HG03378 (cell line): ENCODE data around the gene DDR1.

Experiments used
- ATAC-seq: cut with Tn5 transposase; IDR thresholded peaks from one replicate; pipeline ENCODE4 v1.9.1; 2021; ENCODE audit warnings: mild to moderate bottlenecking, moderate library complexity; ENCODE audit not compliant: unreplicated experiment

Gene DDR1

DNA sequence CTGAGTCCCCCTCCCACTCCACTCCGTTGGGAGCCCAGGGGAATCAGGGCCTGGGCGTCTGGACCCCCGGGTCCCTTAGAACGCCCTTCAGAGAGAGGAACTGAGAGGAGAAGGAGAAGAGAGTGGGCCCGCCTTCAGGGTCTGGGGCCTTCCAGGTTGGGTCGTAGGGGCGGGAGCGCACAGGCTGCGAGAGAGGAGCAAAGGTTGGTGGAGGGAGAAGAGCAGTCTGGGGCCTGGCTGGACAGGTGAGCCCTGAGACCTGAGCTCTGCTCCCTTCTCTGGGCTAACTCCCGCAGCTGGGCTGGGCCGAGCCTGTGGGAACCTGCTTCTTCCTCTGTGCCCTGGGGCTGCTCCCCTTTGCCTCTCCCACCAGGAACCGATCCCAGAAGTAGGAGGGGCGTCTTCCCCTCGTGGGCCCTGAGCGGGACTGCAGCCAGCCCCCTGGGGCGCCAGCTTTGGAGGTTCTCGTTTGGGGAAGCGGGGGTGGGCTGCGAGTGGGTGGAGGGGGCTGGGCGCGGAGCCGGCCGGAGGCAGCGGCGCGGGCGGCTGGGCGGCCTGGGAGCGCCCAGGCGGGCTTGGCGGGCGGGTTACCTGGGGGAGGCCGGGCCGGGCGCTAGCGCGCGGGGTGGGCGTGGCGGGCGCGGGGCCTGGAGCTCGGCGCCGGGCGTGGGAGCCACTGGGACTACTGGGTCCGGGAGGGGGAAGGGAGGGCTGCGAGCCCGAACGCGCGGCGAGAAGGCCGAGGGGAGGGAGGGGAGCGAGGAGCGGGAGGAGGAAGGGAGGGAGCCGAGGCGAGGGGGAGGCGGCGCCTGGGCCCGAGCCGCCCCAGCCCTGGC is at the start of gene DDR1:
Gene DDR1 (plus strand): TSS at position 835 of the 836 bp plus-strand sequence. CDS start 4,211 bp downstream, outside the sequence.
- no peak for ATAC-seq

DNA sequence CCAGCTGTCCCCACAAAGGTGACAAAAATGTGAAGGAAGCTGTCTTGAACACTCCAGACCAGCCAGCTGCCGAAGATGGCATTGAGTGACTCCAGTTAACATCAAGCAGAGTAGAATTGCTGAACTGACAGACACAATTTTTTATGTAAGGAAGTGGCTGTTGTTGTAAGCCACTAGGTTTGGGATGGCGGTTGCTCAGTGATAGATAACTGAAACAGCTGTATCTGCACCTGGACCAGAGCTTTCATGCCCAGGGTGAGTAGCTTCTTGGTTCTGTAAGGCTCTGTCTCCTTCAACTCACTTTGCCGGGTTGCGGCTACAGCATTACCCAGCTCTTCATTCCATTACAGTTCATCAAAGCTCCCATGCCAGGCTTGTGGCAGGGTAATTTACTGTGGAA is 49.7 kb upstream of the DDR1 start:
- ATAC-seq = no peak

DNA sequence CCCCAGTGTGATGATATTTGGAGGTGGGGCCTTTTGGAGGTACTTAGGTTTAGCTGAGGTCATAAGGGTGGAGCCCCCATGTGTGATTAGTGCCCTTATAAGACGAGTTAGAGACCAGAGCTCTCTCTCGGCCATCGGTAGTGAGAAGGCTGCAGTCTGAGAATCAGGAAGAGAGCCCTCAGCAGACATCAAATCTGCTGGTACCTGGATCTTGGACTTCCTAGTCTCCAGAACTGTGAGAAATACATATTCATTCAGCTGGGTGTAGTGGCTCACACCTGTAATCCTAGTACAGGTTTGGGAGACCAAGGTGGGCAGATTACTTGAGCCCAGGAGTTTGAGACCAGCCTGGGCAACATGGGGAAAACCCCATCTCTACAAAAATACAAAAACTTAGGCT is 48.7 kb upstream of the DDR1 start:
- ATAC-seq = no peak

DNA sequence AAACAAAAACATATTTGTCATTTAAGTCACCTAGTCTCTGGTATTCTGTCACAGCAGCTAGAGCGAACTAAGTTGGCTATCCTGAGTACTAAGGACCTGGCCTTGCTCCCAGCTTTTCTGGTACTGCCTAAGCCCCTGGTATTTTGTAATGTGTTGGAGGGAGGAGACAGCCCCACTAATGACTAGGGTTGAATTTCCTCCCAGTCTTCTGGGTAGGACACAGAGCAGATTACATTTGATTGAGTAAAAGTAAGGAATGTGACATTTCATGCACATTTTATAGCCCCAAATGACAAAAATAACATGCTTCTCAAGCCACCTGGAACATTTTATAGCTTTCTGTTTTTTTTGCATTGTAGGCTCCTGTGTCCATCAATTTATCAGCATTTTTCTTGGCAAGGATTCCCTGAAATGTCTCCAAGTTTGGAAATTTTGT is 47.9 kb upstream of the DDR1 start:
- ATAC-seq = no peak

DNA sequence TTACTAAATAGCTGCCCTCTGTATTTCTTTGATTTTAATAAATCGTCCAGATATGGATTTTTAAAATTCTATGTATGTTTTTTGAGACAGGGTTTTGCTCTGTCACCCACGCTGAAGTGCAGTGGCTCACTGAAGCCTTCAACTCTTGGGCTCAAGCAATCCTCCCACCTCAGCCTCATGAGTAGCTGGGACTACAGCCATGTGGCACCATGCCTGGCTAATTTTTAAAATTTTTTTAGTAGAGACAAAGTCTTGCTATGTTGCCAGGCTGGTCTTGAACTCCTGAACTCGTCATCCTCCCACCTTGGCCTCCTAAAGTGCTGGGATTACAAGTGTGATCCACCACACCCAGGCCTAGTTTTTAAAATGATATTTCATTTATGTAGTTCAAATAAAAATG is 47.4 kb upstream of the DDR1 start:
- no peak for ATAC-seq

DNA sequence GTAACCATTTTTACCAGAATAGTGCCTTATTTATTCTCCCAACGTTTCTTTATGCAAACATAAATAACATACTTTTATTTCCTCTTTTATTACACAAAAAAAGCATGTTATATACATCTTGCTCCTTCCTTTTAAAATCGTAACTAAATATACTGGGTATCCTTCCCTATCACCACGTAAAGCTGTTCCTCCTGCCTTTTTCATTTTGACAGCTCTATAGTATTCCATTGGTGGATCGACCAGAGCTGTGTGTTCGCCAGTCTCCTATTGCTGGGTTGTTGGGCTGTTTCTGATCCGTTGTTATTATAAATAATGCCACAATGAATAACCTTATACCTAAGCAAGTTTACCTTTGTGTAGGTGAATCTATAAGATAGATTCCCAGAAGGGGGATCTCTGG is 46.9 kb upstream of the DDR1 start:
- no peak for ATAC-seq

DNA sequence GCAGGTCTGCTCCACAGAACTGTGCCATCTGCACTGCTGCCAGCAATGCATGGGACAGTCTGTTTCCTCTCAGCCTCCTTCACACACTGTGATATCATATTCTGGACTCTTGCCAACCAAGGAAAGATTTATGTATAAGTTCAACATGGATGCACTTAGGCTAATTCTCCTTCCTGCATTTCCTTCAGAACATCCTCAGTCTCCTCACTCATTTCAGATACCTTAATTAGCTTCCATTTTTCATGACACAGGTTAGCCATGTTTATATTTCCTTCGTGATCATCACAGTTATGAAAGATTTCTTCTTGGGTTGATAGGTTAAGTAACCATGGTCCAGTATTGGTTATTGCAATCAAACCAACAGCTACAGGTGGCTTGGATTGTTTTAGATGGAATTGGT is 46.4 kb upstream of the DDR1 start:
- ATAC-seq = no peak

DNA sequence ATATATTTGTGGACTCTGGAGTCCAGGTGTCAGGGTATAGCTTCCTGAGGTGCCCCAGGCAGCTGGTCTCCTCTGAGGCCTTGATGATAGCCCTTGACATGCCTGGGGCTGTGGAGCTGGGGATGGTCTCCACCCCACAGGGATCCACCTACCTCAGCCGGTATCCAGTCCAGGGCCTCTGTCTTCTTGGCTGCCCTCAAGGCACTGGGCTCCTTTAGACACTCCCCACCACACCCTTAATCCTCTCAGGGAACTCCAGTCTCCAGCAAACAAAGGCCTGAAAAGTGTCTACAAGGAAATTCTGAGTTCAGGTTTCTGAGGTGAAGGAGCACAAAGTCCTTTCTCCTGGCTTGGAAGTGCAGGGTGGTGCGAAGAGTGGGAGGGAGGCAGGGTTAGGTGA is 44.6 kb upstream of the DDR1 start:
- ATAC-seq = no peak

DNA sequence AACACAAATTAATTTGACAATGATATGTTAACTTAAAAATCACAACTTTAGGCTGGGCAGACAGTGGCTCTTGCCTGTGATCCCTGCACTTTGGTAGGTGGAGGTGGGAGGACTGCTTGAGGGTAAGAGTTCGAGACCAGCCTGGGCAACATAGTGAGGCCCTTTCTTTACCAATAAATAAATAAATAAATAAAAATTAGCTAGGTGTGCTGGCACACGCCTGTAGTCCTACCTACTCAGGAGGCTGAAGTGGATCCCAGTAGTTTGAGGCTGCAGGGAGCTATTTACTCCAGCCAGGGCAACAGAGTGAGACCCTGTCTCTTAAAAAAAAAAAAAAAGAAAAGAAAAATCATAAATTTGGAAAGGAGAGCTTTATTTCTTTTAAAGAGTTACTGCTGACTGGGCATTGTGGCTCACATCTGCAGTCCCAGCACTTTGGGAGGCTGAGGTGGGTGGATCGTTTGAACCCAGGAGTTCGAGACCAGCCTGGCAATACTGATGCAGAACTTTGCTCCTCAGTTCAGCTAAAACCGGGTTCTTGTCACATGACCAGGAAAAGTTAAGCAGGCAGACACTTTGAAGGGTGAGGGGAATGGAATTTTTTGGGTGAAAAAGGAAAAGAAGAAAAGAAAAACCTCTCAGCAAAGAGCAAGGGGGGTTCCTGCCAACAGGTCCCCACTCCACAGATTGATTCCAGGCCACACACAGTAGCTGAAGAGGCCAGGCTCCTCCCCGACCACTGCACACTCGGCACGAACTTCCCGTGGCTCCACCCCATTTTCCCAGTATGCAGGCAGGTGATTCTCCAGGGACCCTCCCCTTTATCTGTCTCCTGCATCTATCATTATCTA is 44.0 kb upstream of the DDR1 start:
- ATAC-seq = no peak

DNA sequence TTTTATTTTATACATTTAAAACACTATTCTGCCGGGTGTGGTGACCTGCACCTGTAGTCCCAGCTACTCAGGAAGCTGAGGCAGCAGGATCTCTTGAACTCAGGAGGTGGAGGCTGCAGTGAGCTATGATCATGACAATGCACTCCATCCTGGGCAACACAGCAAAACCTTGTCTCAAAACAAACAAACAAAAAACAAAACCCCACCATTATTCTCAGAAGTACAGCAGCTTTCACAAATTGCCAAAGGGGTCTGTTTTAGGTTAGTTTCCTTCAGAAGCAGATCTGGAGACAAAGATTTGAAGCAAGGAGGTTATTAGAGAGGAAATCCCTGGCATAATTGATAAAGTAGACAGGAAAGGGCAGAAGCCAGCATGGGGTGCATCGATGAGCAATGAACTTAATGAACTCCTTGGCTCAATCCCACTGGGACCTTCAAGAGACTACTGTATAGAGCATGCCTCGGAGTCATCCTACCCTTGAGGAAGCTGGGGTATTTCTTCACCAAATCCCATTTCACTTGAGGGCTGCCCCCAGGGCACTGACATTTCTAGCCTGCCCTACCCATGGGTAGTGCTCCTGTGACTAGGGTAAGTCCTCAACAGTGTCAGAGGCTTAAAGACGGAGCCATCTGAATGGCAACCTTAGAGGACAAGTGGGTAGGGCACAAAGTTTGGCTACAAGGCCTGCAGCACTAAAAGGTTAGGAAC is 43.2 kb upstream of the DDR1 start:
- ATAC-seq = no peak

DNA sequence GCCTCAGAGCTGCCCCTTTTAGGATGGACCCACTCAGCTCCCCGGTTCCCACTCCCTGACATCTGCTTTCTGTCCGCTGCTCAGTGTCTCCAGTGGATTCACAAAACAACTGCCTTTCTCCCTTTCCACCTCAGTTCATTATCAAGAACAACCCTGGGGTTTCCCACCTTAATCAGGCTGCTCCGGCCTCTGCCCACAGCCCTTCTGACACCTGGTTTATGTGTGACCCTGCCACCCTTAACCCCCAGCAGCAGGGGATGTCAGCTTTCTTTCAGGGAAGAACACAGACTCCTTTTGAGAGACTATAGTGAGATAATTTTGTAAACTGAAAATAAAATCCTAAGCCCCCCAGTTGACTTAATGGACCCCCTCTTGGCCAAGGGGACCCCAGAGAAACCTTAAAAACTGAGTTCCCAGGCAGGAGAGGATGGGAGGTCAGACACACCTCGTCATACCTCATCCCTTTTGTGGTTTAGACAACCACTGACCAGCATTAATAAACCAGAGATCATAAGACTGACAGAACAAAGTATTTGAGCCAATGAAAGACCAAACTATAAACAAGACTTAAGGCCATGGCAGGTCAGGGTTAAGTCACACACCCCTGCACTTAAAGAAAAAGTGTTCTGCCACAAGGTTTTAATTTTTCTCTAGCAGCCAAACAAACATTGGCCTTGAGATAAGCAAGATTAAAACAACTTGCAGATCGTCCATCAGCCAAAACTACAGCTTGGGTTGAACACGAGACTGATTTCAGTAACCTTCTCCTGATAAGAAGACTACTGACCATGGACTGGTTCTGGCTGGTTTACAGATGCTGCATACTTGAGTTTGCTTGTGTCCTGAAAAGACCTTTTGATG is 42.4 kb upstream of the DDR1 start:
- no peak for ATAC-seq

DNA sequence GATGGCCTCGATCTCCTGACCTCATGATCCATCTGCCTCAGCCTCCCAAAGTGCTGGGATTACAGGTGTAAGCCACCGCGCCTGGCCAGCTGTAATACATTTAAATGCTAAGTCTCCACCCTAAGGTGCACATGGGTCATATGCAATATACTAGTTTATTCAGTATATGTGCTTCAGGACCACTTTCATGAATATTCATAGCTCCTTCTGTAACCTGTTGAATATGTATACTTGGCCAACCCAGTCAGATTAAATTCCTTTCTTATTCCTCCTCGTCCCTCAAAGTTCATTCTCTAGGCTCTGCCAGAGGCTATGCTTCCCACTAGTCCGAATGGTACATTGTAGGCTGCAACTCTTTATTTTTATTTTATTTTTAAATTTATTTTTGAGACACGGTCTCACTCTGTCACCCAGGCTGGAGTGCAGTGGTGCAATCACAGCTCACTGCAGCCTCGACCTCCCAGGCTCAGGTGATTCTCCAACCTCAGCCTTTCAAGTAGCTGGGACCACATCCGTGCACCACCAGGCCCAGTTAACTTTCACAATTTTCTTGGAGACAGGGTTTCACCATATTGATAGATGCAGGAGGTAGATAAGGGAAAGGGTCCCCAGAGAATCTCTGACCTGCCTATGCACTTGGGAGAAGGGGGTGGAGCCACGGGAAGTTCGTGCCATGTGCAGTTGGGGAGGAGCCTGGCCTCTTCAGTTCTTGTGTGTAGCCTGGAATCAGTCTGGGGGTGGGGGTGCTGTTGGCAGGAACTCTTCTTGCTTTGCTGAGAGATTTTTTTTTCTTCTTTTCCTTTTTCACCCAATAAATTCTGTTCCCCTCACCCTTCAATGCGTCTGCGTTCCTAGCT is 41.3 kb upstream of the DDR1 start:
- no peak for ATAC-seq

DNA sequence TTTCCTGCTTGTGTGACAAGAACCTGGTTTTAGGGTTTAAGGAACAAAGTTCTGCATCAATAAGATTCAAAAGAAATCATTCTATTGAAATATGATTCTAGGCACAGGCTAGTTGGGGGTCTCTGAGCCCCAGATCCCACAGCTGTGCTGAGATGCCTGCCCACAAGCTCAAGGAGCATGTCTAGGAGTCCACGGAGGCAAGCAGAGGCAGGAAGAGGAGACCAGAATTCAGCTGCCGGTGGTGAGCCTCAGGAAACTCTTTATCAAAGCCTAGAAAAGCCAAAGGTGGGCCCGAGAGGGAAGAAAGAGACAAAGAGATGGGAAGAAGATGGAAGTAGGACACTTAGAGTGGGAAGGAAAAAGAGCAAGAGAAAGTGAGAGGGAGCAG is 40.7 kb upstream of the DDR1 start:
- no peak for ATAC-seq

DNA sequence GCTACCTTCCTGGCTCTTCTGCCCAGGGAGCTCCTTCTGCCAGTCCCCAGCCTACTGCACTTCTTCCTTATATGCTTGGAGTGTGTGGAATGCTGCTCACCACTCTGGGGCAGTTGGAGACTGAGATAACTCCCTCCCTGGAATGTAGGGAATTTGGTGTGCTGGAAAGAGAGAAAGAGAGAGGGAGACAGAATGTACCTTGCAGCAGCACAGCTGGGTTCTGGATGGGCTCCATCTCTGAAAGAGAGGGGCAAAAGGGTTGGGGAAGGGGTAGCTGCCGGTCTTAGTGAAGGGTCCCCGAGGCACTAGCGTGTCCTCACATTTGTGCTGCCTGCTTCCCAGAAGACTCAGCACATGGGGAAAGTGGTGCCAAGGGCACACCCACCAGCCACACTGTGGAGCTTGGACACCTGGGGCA is 40.2 kb upstream of the DDR1 start:
- no peak for ATAC-seq

DNA sequence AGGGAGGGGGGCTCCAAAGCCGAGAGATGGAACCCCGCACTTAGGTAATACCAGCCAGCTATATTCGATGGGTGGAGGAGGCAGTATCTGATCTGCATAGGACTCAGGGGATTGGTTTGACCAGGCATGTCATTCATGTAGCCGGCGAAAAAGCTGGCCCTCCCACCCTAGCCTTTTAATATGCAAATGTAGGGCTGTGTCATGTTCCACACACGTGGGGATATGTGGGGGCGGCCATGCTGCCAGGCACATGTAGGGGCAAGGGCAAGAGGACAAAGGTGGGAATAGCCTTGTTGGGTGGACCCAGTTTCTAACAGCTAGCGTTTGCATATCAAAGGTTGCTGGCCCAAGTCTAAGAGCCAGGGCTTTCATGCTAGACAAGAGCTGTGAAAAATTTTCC is 39.1 kb upstream of the DDR1 start:
- no peak for ATAC-seq

DNA sequence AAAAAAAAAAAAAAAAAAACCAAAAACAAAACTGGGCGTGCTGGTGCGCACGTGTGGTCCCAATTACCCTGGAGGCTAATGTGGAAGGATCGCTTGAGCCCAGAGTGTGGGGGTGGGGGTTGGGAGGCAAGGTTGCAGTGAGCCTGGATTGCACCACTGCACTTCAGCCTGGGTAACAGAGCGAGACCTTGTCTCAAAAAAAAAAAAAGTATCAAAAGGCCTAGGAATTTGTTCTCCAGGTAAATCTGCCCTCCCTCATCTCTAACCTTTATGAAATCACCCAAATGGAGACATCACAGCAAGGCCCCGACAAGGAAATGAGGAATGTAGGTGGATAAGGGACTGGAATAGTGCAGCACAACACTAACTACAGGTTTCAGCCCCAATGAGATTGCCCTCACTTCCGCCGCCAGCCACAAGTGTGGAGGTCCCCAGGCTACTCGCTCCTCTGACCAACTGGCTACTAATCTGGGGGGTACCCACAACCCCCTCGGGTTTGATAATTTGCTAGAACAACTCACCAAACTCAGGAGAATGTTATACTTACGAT is 36.8 kb upstream of the DDR1 start:
- no peak for ATAC-seq

DNA sequence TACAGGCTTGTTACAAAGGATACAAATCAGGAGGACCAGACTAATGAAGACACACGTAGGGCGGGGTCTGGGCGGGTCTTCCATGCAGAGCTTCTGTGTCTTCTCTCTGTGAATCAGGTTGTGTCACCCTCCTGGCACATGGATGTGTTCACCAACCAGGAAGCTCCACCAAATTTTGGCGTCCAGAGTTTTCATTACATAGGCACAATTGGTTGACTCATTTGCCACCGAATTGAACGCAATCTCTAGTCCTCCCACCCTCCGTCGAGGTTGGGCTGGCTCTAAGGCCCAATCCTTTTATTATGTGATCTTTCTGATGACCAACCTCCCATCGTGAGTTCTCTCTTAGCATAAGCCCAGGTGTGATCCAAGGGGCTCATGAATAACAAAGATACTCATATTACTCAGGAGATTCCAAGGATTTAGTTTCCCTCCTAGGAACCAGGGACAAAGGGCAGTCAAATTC is 36.3 kb upstream of the DDR1 start:
- ATAC-seq = no peak

DNA sequence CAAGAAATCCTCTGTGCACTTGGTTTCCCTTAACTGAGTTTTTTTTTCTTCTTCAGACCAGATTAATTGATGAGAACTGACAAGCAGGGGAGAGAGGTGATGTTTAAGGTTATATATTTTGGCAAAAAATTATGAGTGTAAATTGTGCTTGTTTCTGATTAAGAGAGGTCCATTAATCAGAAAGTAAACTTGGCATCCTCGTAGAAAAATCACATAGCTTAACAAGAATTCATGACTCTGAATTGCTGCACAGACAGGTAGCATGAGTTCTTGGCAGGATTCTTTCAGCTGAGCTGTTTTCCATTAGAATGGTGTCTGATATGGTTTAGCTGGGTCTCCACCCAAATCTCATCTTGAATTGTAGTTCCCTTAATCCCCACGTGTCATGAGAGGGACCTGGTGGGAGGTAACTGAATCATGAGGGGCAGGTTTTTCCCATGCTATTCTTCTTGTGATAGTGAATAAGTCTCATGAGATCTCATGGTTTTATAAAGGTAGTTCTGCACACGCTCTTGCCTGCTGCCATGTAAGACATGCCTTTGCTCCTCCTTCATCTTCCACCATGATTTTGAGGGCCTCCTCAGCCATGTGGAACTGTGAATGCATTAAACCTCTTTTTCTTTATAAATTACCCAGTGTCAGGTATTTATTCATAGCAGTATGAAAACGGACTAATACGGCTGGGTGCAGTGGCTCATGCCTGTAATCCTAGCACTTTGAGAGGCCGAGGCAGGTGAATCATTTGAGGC is 34.2 kb upstream of the DDR1 start:
- no peak for ATAC-seq
